WTC11 (cell line): ENCODE measurements around the gene CA5B.

Experiments
- CBFB ChIP-seq: sonication (generic); formaldehyde crosslinking; IDR thresholded peaks from 2 replicates; pipeline ENCODE4 v1.8.1; 2022; ENCODE audit warnings: mild to moderate bottlenecking, low read depth, missing genetic modification reagents
- ESRRA ChIP-seq: sonication (generic); formaldehyde crosslinking; IDR thresholded peaks from 2 replicates; pipeline ENCODE4 v1.8.1; 2022; ENCODE audit warnings: mild to moderate bottlenecking, missing genetic modification reagents, borderline replicate concordance
- JUN ChIP-seq: sonication (generic); formaldehyde crosslinking; IDR thresholded peaks from 2 replicates; pipeline ENCODE4 v1.8.0; 2023; ENCODE audit warnings: mild to moderate bottlenecking, missing genetic modification reagents
- NFYB ChIP-seq: sonication (generic); formaldehyde crosslinking; conservative IDR thresholded peaks from 2 replicates; pipeline ENCODE4 v1.8.0; 2022; ENCODE audit warnings: low read depth, missing genetic modification reagents
- ZNF396 ChIP-seq: fragments of 250-450 bp; sonication (Bioruptor Pico); IDR thresholded peaks from 2 replicates; pipeline ENCODE4 v1.8.0; 2021; ENCODE audit warnings: mild to moderate bottlenecking, moderate library complexity, borderline replicate concordance
- TF ChIP-seq, protein P1 (sequence below): fragments of 200-600 bp; IDR thresholded peaks from 2 replicates; pipeline ENCODE4 v1.8.0; 2022; ENCODE audit warnings: antibody characterized with exemption
- TF ChIP-seq, protein P2 (sequence below): sonication (generic); formaldehyde crosslinking; IDR thresholded peaks from 2 replicates; pipeline ENCODE4 v1.8.0; 2022; ENCODE audit warnings: missing genetic modification reagents
- TF ChIP-seq, protein P3 (sequence below): sonication (generic); formaldehyde crosslinking; IDR thresholded peaks from 2 replicates; pipeline ENCODE4 v1.8.1; 2023; ENCODE audit warnings: mild to moderate bottlenecking, missing genetic modification reagents

DNA sequence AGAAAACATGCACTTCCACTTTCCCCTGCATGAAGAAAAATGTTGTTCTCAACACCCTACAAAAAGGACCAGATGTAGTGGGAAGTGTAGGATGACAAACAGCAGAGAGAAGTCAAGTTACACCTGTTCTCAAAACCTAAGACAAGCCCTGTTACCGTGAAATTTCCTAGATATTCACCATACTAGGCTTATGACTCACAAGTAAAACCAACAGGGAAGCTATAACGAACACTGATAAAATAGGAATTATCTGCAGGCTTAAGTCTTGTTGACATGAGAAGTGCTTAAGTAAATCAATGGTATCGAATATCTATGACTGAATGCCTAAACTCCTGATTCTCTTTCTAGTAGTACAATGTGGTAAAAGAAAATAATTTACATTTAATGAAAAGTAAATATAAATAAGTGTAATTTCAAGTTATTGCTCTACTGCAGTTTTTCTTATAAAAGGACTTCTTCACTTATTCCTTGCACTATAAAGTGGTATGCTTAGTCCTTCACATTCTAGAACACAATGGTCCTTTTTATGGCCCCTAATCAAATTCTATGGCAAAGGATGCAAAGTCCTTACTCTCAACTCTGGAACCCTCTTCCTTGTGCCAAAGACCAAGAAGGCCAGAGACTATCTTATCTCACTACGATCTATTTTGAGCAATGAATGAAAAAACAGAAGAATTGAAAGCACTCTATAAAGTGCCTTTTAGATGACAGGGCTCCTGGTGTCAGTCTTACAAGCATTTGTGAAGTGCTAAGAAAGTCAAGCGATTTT, 96.9 kb downstream of the CA5B start:
- no peak for TF ChIP-seq ZNF396 (CRISPR knock-in tag)
- TF ChIP-seq ESRRA (CRISPR knock-in tag), result no peak
- TF ChIP-seq, protein P1, sequence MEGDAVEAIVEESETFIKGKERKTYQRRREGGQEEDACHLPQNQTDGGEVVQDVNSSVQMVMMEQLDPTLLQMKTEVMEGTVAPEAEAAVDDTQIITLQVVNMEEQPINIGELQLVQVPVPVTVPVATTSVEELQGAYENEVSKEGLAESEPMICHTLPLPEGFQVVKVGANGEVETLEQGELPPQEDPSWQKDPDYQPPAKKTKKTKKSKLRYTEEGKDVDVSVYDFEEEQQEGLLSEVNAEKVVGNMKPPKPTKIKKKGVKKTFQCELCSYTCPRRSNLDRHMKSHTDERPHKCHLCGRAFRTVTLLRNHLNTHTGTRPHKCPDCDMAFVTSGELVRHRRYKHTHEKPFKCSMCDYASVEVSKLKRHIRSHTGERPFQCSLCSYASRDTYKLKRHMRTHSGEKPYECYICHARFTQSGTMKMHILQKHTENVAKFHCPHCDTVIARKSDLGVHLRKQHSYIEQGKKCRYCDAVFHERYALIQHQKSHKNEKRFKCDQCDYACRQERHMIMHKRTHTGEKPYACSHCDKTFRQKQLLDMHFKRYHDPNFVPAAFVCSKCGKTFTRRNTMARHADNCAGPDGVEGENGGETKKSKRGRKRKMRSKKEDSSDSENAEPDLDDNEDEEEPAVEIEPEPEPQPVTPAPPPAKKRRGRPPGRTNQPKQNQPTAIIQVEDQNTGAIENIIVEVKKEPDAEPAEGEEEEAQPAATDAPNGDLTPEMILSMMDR, result no peak
- no peak for TF ChIP-seq CBFB (CRISPR knock-in tag)
- TF ChIP-seq JUN (CRISPR knock-in tag), result no peak
- TF ChIP-seq, protein P2, sequence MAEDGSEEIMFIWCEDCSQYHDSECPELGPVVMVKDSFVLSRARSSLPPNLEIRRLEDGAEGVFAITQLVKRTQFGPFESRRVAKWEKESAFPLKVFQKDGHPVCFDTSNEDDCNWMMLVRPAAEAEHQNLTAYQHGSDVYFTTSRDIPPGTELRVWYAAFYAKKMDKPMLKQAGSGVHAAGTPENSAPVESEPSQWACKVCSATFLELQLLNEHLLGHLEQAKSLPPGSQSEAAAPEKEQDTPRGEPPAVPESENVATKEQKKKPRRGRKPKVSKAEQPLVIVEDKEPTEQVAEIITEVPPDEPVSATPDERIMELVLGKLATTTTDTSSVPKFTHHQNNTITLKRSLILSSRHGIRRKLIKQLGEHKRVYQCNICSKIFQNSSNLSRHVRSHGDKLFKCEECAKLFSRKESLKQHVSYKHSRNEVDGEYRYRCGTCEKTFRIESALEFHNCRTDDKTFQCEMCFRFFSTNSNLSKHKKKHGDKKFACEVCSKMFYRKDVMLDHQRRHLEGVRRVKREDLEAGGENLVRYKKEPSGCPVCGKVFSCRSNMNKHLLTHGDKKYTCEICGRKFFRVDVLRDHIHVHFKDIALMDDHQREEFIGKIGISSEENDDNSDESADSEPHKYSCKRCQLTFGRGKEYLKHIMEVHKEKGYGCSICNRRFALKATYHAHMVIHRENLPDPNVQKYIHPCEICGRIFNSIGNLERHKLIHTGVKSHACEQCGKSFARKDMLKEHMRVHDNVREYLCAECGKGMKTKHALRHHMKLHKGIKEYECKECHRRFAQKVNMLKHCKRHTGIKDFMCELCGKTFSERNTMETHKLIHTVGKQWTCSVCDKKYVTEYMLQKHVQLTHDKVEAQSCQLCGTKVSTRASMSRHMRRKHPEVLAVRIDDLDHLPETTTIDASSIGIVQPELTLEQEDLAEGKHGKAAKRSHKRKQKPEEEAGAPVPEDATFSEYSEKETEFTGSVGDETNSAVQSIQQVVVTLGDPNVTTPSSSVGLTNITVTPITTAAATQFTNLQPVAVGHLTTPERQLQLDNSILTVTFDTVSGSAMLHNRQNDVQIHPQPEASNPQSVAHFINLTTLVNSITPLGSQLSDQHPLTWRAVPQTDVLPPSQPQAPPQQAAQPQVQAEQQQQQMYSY (CRISPR knock-in tag), result no peak
- TF ChIP-seq NFYB, result no peak
- TF ChIP-seq, protein P3, sequence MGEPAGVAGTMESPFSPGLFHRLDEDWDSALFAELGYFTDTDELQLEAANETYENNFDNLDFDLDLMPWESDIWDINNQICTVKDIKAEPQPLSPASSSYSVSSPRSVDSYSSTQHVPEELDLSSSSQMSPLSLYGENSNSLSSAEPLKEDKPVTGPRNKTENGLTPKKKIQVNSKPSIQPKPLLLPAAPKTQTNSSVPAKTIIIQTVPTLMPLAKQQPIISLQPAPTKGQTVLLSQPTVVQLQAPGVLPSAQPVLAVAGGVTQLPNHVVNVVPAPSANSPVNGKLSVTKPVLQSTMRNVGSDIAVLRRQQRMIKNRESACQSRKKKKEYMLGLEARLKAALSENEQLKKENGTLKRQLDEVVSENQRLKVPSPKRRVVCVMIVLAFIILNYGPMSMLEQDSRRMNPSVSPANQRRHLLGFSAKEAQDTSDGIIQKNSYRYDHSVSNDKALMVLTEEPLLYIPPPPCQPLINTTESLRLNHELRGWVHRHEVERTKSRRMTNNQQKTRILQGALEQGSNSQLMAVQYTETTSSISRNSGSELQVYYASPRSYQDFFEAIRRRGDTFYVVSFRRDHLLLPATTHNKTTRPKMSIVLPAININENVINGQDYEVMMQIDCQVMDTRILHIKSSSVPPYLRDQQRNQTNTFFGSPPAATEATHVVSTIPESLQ (CRISPR knock-in tag), result no peak
